ENCODE results near the gene GLIS1.

GLIS1 gene

GRCh38 chr1:53459321-53460175 is 279.4 kb downstream of the GLIS1 start, which contains the start of gene DMRTB1:
DMRTB1 (plus strand) TSS chr1:53459399; CDS start chr1:53459454, 55 bp downstream.
- Histone ChIP-seq H3K9me2 (replicated peaks; ENCODE audit: low read depth, low read length) (no peaks in the 10 kb centered on the region), H3K9me3 (ENCODE audit: insufficient read depth, low read depth, low read length) (no peaks in the 10 kb centered on the region), H3K4me1 (ENCODE audit: insufficient read depth, low read length, poor library complexity, severe bottlenecking) (peaks cover 28% of the 10 kb centered on the region), H3K27me3 (ENCODE audit: insufficient read depth, low read length, poor library complexity, severe bottlenecking) (no peaks in the 10 kb centered on the region), H3F3A (ENCODE audit: low read depth) (no peaks in the 10 kb centered on the region), H4K20me1 (ENCODE audit: insufficient read depth, low read length, poor library complexity, severe bottlenecking) (no peaks in the 10 kb centered on the region), H2AFZ (ENCODE audit: low read length) (no peak within 1 kb of the TSS), H3K4me3 (ENCODE audit: low read length, poor library complexity, severe bottlenecking) (no peak within 1 kb of the TSS), H3K4me2 (ENCODE audit: low read depth, low read length, poor library complexity, severe bottlenecking) (no peak within 1 kb of the TSS), H3K9ac (ENCODE audit: low read depth, low read length, poor library complexity, severe bottlenecking) (no peak within 1 kb of the TSS), H3K36me3 (ENCODE audit: insufficient read depth, low read length) (no peaks in the 10 kb centered on the region), H3K79me2 (ENCODE audit: insufficient read depth, low read length) (no peaks in the 10 kb centered on the region)
- TF ChIP-seq, protein P1, sequence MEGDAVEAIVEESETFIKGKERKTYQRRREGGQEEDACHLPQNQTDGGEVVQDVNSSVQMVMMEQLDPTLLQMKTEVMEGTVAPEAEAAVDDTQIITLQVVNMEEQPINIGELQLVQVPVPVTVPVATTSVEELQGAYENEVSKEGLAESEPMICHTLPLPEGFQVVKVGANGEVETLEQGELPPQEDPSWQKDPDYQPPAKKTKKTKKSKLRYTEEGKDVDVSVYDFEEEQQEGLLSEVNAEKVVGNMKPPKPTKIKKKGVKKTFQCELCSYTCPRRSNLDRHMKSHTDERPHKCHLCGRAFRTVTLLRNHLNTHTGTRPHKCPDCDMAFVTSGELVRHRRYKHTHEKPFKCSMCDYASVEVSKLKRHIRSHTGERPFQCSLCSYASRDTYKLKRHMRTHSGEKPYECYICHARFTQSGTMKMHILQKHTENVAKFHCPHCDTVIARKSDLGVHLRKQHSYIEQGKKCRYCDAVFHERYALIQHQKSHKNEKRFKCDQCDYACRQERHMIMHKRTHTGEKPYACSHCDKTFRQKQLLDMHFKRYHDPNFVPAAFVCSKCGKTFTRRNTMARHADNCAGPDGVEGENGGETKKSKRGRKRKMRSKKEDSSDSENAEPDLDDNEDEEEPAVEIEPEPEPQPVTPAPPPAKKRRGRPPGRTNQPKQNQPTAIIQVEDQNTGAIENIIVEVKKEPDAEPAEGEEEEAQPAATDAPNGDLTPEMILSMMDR (conservative IDR thresholded peaks at IDR 0.05; ENCODE audit: low read length): no peak
- TF ChIP-seq EZH2phosphoT487 (IDR thresholded peaks at IDR 0.05; ENCODE audit: borderline replicate concordance): no peak

GRCh38 chr1:53458634-53459033 is 280.3 kb downstream of the GLIS1 start:
- no peak overlapping the region for H3K4me2 ChIP-seq (ENCODE audit: low read depth, low read length, poor library complexity, severe bottlenecking)
- no peaks in the 10 kb centered on the region for H3F3A ChIP-seq (ENCODE audit: low read depth)
- H3K9me3 ChIP-seq (ENCODE audit: insufficient read depth, low read depth, low read length): no peaks in the 10 kb centered on the region
- no peak overlapping the region for H2AFZ ChIP-seq (ENCODE audit: low read length)
- no peaks in the 10 kb centered on the region for H3K36me3 ChIP-seq (ENCODE audit: insufficient read depth, low read length)
- no peaks in the 10 kb centered on the region for H4K20me1 ChIP-seq (ENCODE audit: insufficient read depth, low read length, poor library complexity, severe bottlenecking)
- H3K27me3 ChIP-seq (ENCODE audit: insufficient read depth, low read length, poor library complexity, severe bottlenecking): no peaks in the 10 kb centered on the region
- no peak overlapping the region for H3K9ac ChIP-seq (ENCODE audit: low read depth, low read length, poor library complexity, severe bottlenecking)
- no peaks in the 10 kb centered on the region for H3K79me2 ChIP-seq (ENCODE audit: insufficient read depth, low read length)
- H3K9me2 ChIP-seq (replicated peaks; ENCODE audit: low read depth, low read length): no peaks in the 10 kb centered on the region
- H3K4me3 ChIP-seq (ENCODE audit: low read length, poor library complexity, severe bottlenecking): no peak overlapping the region
- no peak for TF ChIP-seq EZH2phosphoT487 (IDR thresholded peaks at IDR 0.05; ENCODE audit: borderline replicate concordance)
- TF ChIP-seq, protein P1 (conservative IDR thresholded peaks at IDR 0.05; ENCODE audit: low read length): no peak
- H3K4me1 ChIP-seq (ENCODE audit: insufficient read depth, low read length, poor library complexity, severe bottlenecking): peaks cover 19% of the 10 kb centered on the region
